PC-3 (cell line): ENCODE data around the gene ANGPTL5. TPM values are rescaled to one million over a fixed set of nuclear protein-coding genes. Genes with fewer than 3 reads are reported as not detected.
"Not testable (repeated sequence)": the region's sequence is repeated elsewhere in the genome, so short reads cannot be mapped to it uniquely, and the experiment has no call there.

Experiments used
- ATAC-seq: fragments of 200-7000 bp; cut with Tn5 transposase; 2 replicates; pipeline ENCODE4 v1.9.1; 2020; ENCODE audit warnings: mild to moderate bottlenecking, moderate library complexity
- Bru-seq: library from RNA; stranded (reverse); fragments of 400-500 nt; gene quantifications from one replicate; lab custom pipeline; 2021; lab: Mats Ljungman, UMichigan
- BruChase-seq, 2 experiments: library from RNA; stranded (reverse); fragments of 400-500 nt; gene quantifications; one replicate each; lab custom pipeline; 2021; lab: Mats Ljungman, UMichigan
- BruUV-seq: library from RNA; stranded (reverse); fragments of 400-500 nt; replicated peaks from 2 replicates; lab custom pipeline; 2021; lab: Mats Ljungman, UMichigan
- CTCF ChIA-PET: fragments of 300-600 bp; sonication (Branson Sonifier 250); formaldehyde crosslinking; loops from one replicate; lab custom pipeline; 2022; ENCODE audit warnings: antibody characterized with exemption; lab: Charles Lee
- POLR2A ChIA-PET: fragments of 300-600 bp; sonication (Branson Sonifier 250); formaldehyde crosslinking; loops from one replicate; lab custom pipeline; 2022; ENCODE audit warnings: antibody characterized with exemption; ENCODE audit not compliant: unreplicated experiment; lab: Charles Lee
- DNase-seq: peaks from one replicate; pipeline ENCODE4 v3.0.0-alpha.2; 2015
- H2AFZ ChIP-seq: fragments of 300-600 bp; sonication (generic); 2 replicates; pipeline ENCODE4 v1.6.0; 2016; ENCODE audit warnings: antibody characterized with exemption, low read length
- H3F3A ChIP-seq: fragments of 300-600 bp; sonication (generic); one replicate; pipeline ENCODE4 v1.6.0; 2017; ENCODE audit warnings: antibody characterized with exemption, low read length, control low read depth, mild to moderate bottlenecking; ENCODE audit not compliant: unreplicated experiment
- H3K27ac ChIP-seq: fragments of 300-600 bp; sonication (generic); 2 replicates; pipeline ENCODE4 v1.5.1; 2016; ENCODE audit warnings: mild to moderate bottlenecking, low read length
- H3K27me3 ChIP-seq: fragments of 300-600 bp; sonication (generic); 2 replicates; pipeline ENCODE4 v1.6.1; 2016; ENCODE audit warnings: low read length, mixed read lengths
- H3K36me3 ChIP-seq: fragments of 300-600 bp; sonication (generic); 2 replicates; pipeline ENCODE4 v1.6.1; 2016; ENCODE audit warnings: low read depth, mixed run types, low read length, mixed read lengths
- H3K4me1 ChIP-seq: fragments of 300-600 bp; sonication (generic); 2 replicates; pipeline ENCODE4 v1.5.1; 2016; ENCODE audit warnings: low read length; ENCODE audit not compliant: insufficient read depth
- H3K4me2 ChIP-seq: fragments of 300-600 bp; sonication (generic); 2 replicates; pipeline ENCODE4 v1.6.0; 2016; ENCODE audit warnings: low read length
- H3K4me3 ChIP-seq: fragments of 300-600 bp; sonication (generic); 2 replicates; pipeline ENCODE4 v1.5.1; 2016; ENCODE audit warnings: mild to moderate bottlenecking, low read length, mixed read lengths
- H3K79me2 ChIP-seq: fragments of 300-600 bp; sonication (generic); 2 replicates; pipeline ENCODE4 v1.6.1; 2017; ENCODE audit warnings: low read length, mixed read lengths
- H3K9ac ChIP-seq: fragments of 300-600 bp; sonication (generic); 2 replicates; pipeline ENCODE4 v1.6.0; 2016; ENCODE audit warnings: mild to moderate bottlenecking, low read length
- H3K9me2 ChIP-seq: fragments of 300-600 bp; sonication (generic); replicated peaks from 2 replicates; pipeline ENCODE4 v1.6.1; 2016; ENCODE audit warnings: mixed run types, low read length, mixed read lengths
- H3K9me3 ChIP-seq: fragments of 300-600 bp; sonication (generic); 2 replicates; pipeline ENCODE4 v1.6.1; 2016; ENCODE audit warnings: low read length, mixed read lengths
- H4K20me1 ChIP-seq: fragments of 300-600 bp; sonication (generic); 2 replicates; pipeline ENCODE4 v1.6.1; 2016; ENCODE audit warnings: low read length, mixed read lengths
- CTCF ChIP-seq: fragments of 300-600 bp; sonication (generic); conservative IDR thresholded peaks from 2 replicates; pipeline ENCODE4 v1.5.1; 2017; ENCODE audit warnings: antibody characterized with exemption, low read depth, mild to moderate bottlenecking, low read length
- EZH2 ChIP-seq: fragments of 300-600 bp; sonication (generic); IDR thresholded peaks from one replicate; pipeline ENCODE4 v1.6.1; 2017; ENCODE audit warnings: antibody characterized with exemption, mild to moderate bottlenecking, low read length; ENCODE audit not compliant: unreplicated experiment
- EZH2phosphoT487 ChIP-seq: fragments of 300-600 bp; sonication (generic); IDR thresholded peaks from 2 replicates; pipeline ENCODE4 v1.6.1; 2018; ENCODE audit warnings: mild to moderate bottlenecking, antibody characterized with exemption, low read length, borderline replicate concordance
- intact Hi-C: fragments of 100-400 bp; cut with micrococcal nuclease; formaldehyde crosslinking; loops from 2 replicates; pipeline ENCODE4 v1.9.0; 2023
- long read RNA-seq: library from polyadenylated mRNA; unstranded; transcript quantifications from one replicate; pipeline ENCODE4 v2.0.0, GENCODE V29; 2021; ENCODE audit not compliant: unreplicated experiment
- total RNA-seq: library from RNA; depleted of rRNA; stranded (reverse); fragments of >200 nt; gene quantifications from 2 replicates; pipeline ENCODE4 v1.2.3, GENCODE V29; 2014; rRNA removed

ANGPTL5 gene
- not detected in 2 replicates for total RNA-seq
- Bru-seq, nascent RNA: percentile 14 among the genes with signal in this experiment
- percentile 6 among the genes with signal in this experiment for BruChase-seq, experiment 1, labeled RNA remaining after a 6-hour chase
- percentile 3 among the genes with signal in this experiment for BruChase-seq, experiment 2, labeled RNA remaining after a 2-hour chase
- long read RNA-seq: 0 reads

- Histone ChIP-seq H3K9ac (peak within 1 kb of the TSS; percentile 66), H3K4me2 (peak within 1 kb of the TSS; percentile 84), H3K9me2 (no peaks in the 10 kb centered on the region), H3K4me3 (peak within 1 kb of the TSS; percentile 78), H2AFZ (peak within 1 kb of the TSS; percentile 84), H3K27ac (peak within 1 kb of the TSS; percentile 54), H4K20me1 (no peaks in the 10 kb centered on the region), H3K79me2 (no peaks in the 10 kb centered on the region), H3K36me3 (no peaks in the 10 kb centered on the region), H3F3A (no peaks in the 10 kb centered on the region), H3K27me3 (no peaks in the 10 kb centered on the region), H3K4me1 (peaks cover 43% of the 10 kb centered on the region), H3K9me3 (no peaks in the 10 kb centered on the region)
- BruUV-seq: no TSS peak
- no peak for DNase-seq
- TF ChIP-seq CTCF (no peak), EZH2 (no peak), EZH2phosphoT487 (no peak)
- ChIA-PET CTCF (no interaction called here), POLR2A (no interaction called here)
- ATAC-seq: no peak
- intact Hi-C loops: loop anchor here (5.0 to 10.0 kb wide), 3 partner anchors 196 to 428 kb away; partner anchors contain the start of genes BIRC2 and YAP1
Measured at GRCh38 chr11:101916422-101916821, at the start of gene ANGPTL5. ANGPTL5 (minus strand) TSS chr11:101916522; CDS start chr11:101907909, 8,613 bp downstream.

DNA sequence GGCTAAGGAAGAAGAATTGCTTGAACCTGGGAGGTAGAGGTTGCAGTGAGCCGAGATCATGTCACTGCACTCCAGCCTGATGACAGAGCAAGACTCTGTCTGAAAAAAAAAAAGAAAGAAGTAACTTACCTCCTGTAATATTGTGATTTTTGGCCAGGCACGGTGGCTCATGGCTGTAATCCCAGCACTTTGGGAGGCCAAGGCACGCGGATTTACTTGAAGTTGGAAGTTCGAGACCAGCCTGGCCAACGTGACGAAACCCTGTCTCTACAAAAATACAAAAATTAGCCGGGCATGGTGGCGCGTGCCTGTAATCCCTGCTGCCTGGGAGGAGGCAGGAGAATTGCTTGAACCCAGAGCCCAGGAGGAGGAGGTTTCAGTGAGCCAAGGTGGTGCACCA lies 47.9 kb upstream of the ANGPTL5 start:
- H3K79me2 ChIP-seq, H3K4me1 ChIP-seq, H3K9me2 ChIP-seq, H3K4me3 ChIP-seq, H3K4me2 ChIP-seq, H3K9ac ChIP-seq, BruUV-seq, H2AFZ ChIP-seq, H3K9me3 ChIP-seq, H3K27ac ChIP-seq, H3K27me3 ChIP-seq, H3F3A ChIP-seq, ATAC-seq, DNase-seq, H4K20me1 ChIP-seq, POLR2A ChIA-PET, H3K36me3 ChIP-seq, intact Hi-C loops, CTCF ChIA-PET: not testable (repeated sequence)

DNA sequence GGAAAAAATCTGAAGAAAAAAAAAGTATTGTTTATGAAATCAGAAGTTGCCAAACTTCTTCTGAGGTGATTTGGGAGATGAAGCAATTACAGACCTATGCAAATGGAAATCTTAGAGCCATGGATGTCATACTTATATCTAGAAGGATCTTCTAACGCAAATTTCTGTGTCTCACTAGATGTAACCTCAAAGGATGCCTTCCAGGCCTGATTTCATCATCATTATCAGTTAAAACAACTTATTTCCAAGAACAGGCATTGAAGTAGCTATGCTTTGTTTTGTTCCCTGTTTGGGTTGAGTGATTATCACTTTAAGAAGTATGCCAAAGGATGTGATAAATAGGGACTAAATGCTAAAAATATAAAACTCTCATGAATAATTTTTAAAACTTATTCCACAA lies 43.9 kb upstream of the ANGPTL5 start:
- H3K4me3 ChIP-seq: no peak overlapping the region
- POLR2A ChIA-PET: no interaction called here
- no peaks in the 10 kb centered on the region for H3K79me2 ChIP-seq
- no peaks in the 10 kb centered on the region for H3K9me2 ChIP-seq
- H2AFZ ChIP-seq: no peak overlapping the region
- no peaks in the 10 kb centered on the region for H3K9me3 ChIP-seq
- no peaks in the 10 kb centered on the region for H4K20me1 ChIP-seq
- intact Hi-C loops: no loop called here
- ATAC-seq (no peak), DNase-seq (no peak)
- H3F3A ChIP-seq: no peaks in the 10 kb centered on the region
- H3K36me3 ChIP-seq: no peaks in the 10 kb centered on the region
- no peaks in the 10 kb centered on the region for H3K27me3 ChIP-seq
- H3K9ac ChIP-seq: no peak overlapping the region
- no peaks in the 10 kb centered on the region for H3K4me1 ChIP-seq
- H3K4me2 ChIP-seq: no peak overlapping the region
- no peak overlapping the region for H3K27ac ChIP-seq
- TF ChIP-seq EZH2phosphoT487: no peak
- TF ChIP-seq EZH2: no peak
- no peak for TF ChIP-seq CTCF
- BruUV-seq: no TSS peak
- CTCF ChIA-PET: no interaction called here
